Measurements from ENCODE around the gene ZNF30. TPM values are rescaled to one million over a fixed set of nuclear protein-coding genes. Genes with fewer than 3 reads are reported as not detected.

The ZNF30 gene
- total and polyA plus RNA-seq, 7 donors, result 0.86 to 6.6 (median 1.8) TPM

- TF ChIP-seq CTCF (IDR thresholded peaks at IDR 0.05), result no peak
- peaks cover 3% of the 10 kb centered on the region for H3K4me1 ChIP-seq
- no peak overlapping the region for H3K27ac ChIP-seq
- intact Hi-C loops (cut with DNase I), result loop anchor here (2.0 to 5.0 kb wide), 3 partner anchors 41 to 170 kb away; partner anchors contain the start of gene FXYD7 (in 1 of the 2)
- DNase-seq, result no peak
- 90 to 91% (median 90%) methylated on average over 7 of the region's 7 CpGs for WGBS, 3 donors
- H3K9me3 ChIP-seq, result no peaks in the 10 kb centered on the region
- ATAC-seq, result no peak
- peaks cover 0 to 1% (median 0%) of the 10 kb centered on the region in 3 donors for H3K27me3 ChIP-seq (ENCODE audit: insufficient read depth in 3 of 3, low read length in 2 of 3)
- no peaks in the 10 kb centered on the region for H3K36me3 ChIP-seq (ENCODE audit: insufficient read depth in 1 of 2, low read depth in 1 of 2)
- H3K4me3 ChIP-seq, result no peak overlapping the region
These were observed 45.5 kb downstream of the ZNF30 start for GRCh38 chr19:34972163-34972705.

- H3K4me3 ChIP-seq, result no peak overlapping the region
- ATAC-seq (no peak), DNase-seq (no peak)
- no peaks in the 10 kb centered on the region for H3K36me3 ChIP-seq (ENCODE audit: insufficient read depth in 1 of 2, low read depth in 1 of 2)
- TF ChIP-seq CTCF (IDR thresholded peaks at IDR 0.05), result no peak
- intact Hi-C loops (cut with DNase I), result loop anchor here in 1 of 2 donors (5.0 kb wide), 1 partner anchor 168 kb away; the partner anchor contains the start of gene FXYD7
- H3K4me1 ChIP-seq, result peaks cover 3% of the 10 kb centered on the region
- 65 to 85% (median 72%) methylated on average over 5 of the region's 5 CpGs for WGBS, 3 donors
- H3K27ac ChIP-seq, result no peak overlapping the region
- H3K27me3 ChIP-seq (ENCODE audit: insufficient read depth in 3 of 3, low read length in 2 of 3), result peaks cover 0 to 1% (median 0%) of the 10 kb centered on the region in 3 donors
- no peaks in the 10 kb centered on the region for H3K9me3 ChIP-seq
These were observed 47.9 kb downstream of the ZNF30 start for GRCh38 chr19:34974646-34975045.

GRCh38 chr19:34975056-34975455 lies 48.4 kb downstream of the ZNF30 start:
- Histone ChIP-seq H3K27ac (no peak overlapping the region), H3K9me3 (no peaks in the 10 kb centered on the region), H3K36me3 (ENCODE audit: insufficient read depth in 1 of 2, low read depth in 1 of 2) (no peaks in the 10 kb centered on the region), H3K4me3 (no peak overlapping the region), H3K4me1 (peaks cover 3% of the 10 kb centered on the region), H3K27me3 (ENCODE audit: insufficient read depth in 3 of 3, low read length in 2 of 3) (peaks cover 0 to 1% (median 0%) of the 10 kb centered on the region in 3 donors)
- ATAC-seq, result no peak
- WGBS, 3 donors, result 71 to 81% (median 79%) methylated on average over 5 of the region's 5 CpGs
- no peak for DNase-seq
- intact Hi-C loops (cut with DNase I), result no loop called here
- no peak for TF ChIP-seq CTCF (IDR thresholded peaks at IDR 0.05)

GRCh38 chr19:34976611-34977010 lies 49.9 kb downstream of the ZNF30 start:
- peaks cover 0 to 1% (median 0%) of the 10 kb centered on the region in 3 donors for H3K27me3 ChIP-seq (ENCODE audit: insufficient read depth in 3 of 3, low read length in 2 of 3)
- peaks cover 3% of the 10 kb centered on the region for H3K4me1 ChIP-seq
- 83 to 86% (median 84%) methylated on average over 3 of the region's 3 CpGs for WGBS, 3 donors
- intact Hi-C loops (cut with DNase I), result no loop called here
- H3K9me3 ChIP-seq, result no peaks in the 10 kb centered on the region
- no peak for TF ChIP-seq CTCF (IDR thresholded peaks at IDR 0.05)
- no peaks in the 10 kb centered on the region for H3K36me3 ChIP-seq (ENCODE audit: insufficient read depth in 1 of 2, low read depth in 1 of 2)
- no peak overlapping the region for H3K27ac ChIP-seq
- ATAC-seq (no peak), DNase-seq (no peak)
- H3K4me3 ChIP-seq, result no peak overlapping the region
